ENCODE measurements around the gene DAAM1.

DNA sequence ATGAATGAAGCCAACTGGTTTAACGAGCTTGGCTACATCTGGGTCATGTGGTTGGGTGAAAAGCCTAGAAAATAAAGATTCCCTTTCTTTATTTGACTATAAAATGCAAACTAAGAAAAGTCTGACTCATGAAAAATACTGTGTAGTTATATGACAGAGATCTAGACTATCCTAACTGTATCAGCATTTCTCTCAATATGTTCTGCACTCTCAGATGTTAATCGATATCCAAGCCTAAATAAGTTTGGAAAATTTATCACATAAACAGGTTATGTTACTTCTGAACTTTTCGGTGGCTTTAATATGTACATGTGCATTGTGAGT, 133.1 kb downstream of the DAAM1 start:
- TF ChIP-seq, protein P1, sequence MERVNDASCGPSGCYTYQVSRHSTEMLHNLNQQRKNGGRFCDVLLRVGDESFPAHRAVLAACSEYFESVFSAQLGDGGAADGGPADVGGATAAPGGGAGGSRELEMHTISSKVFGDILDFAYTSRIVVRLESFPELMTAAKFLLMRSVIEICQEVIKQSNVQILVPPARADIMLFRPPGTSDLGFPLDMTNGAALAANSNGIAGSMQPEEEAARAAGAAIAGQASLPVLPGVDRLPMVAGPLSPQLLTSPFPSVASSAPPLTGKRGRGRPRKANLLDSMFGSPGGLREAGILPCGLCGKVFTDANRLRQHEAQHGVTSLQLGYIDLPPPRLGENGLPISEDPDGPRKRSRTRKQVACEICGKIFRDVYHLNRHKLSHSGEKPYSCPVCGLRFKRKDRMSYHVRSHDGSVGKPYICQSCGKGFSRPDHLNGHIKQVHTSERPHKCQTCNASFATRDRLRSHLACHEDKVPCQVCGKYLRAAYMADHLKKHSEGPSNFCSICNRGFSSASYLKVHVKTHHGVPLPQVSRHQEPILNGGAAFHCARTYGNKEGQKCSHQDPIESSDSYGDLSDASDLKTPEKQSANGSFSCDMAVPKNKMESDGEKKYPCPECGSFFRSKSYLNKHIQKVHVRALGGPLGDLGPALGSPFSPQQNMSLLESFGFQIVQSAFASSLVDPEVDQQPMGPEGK (CRISPR knock-in tag; IDR thresholded peaks at IDR 0.05; ENCODE audit: borderline replicate concordance) = no peak
- TF ChIP-seq ZFP3 (CRISPR knock-in tag; IDR thresholded peaks at IDR 0.05) = no peak
- TF ChIP-seq PPARA (CRISPR knock-in tag; IDR thresholded peaks at IDR 0.05; ENCODE audit: borderline replicate concordance) = no peak
- no peak for TF ChIP-seq ESRRG (CRISPR knock-in tag; IDR thresholded peaks at IDR 0.05)

Measured in SK-N-SH treated with all-trans-retinoic acid at 6 μM for 48 hours (cell line).